HepG2 (cell line): ENCODE measurements around the gene TTBK1. TPM values are rescaled to one million over a fixed set of nuclear protein-coding genes. Genes with fewer than 3 reads are reported as not detected.

Experiments used
- ATAD3A ChIP-seq: sonication (generic); formaldehyde crosslinking; IDR thresholded peaks from 2 replicates; pipeline ENCODE4 v1.4.0; 2020; ENCODE audit warnings: missing genetic modification reagents
- ATF4 ChIP-seq, 2 experiments: fragments of 450-650 bp in 1 of 2; sonication (generic) in 1 of 2; formaldehyde crosslinking; IDR thresholded peaks; 2 replicates each; pipeline versions ENCODE4 v1.5.0 to v1.8.0; 2020 to 2022; ENCODE audit warnings: mild to moderate bottlenecking in 1 of 2, missing genetic modification reagents in 1 of 2
- DMAP1 ChIP-seq: IDR thresholded peaks from 2 replicates; pipeline ENCODE4 v1.6.1; 2016
- HNRNPL ChIP-seq: fragments of 200-400 bp; formaldehyde crosslinking; IDR thresholded peaks from 2 replicates; pipeline ENCODE4 v1.6.1; 2017; ENCODE audit warnings: mild to moderate bottlenecking, low read depth, low read length
- HNRNPUL1 ChIP-seq: fragments of 200-400 bp; formaldehyde crosslinking; IDR thresholded peaks from 2 replicates; pipeline ENCODE4 v1.6.1; 2017; ENCODE audit warnings: low read depth, mild to moderate bottlenecking, low read length, moderate library complexity
- KLF16 ChIP-seq, 2 experiments: sonication (generic) in 1 of 2; formaldehyde crosslinking in 1 of 2; IDR thresholded peaks; 2 replicates each; pipeline versions ENCODE4 v1.6.1 to v1.8.0; 2016 to 2023; ENCODE audit warnings: missing genetic modification reagents in 2 of 2, missing compliant biosample characterization in 1 of 2
- MBD4 ChIP-seq: IDR thresholded peaks from 2 replicates; pipeline ENCODE4 v1.6.1; 2012; ENCODE audit warnings: low read length, inconsistent platforms, borderline replicate concordance
- MED8 ChIP-seq: sonication (generic); formaldehyde crosslinking; IDR thresholded peaks from 2 replicates; pipeline ENCODE4 v1.8.1; 2023; ENCODE audit warnings: mild to moderate bottlenecking, missing genetic modification reagents; ENCODE audit not compliant: insufficient replicate concordance
- PTBP1 ChIP-seq: fragments of 200-400 bp; formaldehyde crosslinking; IDR thresholded peaks from 2 replicates; pipeline ENCODE4 v1.6.1; 2018; ENCODE audit warnings: low read length, low read depth; ENCODE audit not compliant: poor library complexity, severe bottlenecking
- RBM22 ChIP-seq: fragments of 200-400 bp; formaldehyde crosslinking; optimal IDR thresholded peaks from 2 replicates; pipeline ENCODE3; 2017; ENCODE audit warnings: mild to moderate bottlenecking, low read length, moderate library complexity
- SAP130 ChIP-seq: IDR thresholded peaks from 2 replicates; pipeline ENCODE4 v1.6.1; 2016; ENCODE audit warnings: low read depth
- SMARCC2 ChIP-seq: fragments of 450-650 bp; IDR thresholded peaks from 2 replicates; pipeline ENCODE4 v1.6.1; 2017; ENCODE audit warnings: antibody characterized with exemption, mild to moderate bottlenecking
- SUZ12 ChIP-seq: fragments of 150-350 bp; IDR thresholded peaks from 2 replicates; pipeline ENCODE4 v1.6.1; 2014; ENCODE audit warnings: low read depth, low read length
- TCF7 ChIP-seq: sonication (generic); IDR thresholded peaks from 2 replicates; pipeline ENCODE4 v1.6.1; 2016; ENCODE audit warnings: antibody characterized with exemption, low read depth
- TRIM22 ChIP-seq: fragments of 450-650 bp; IDR thresholded peaks from 2 replicates; pipeline ENCODE4 v1.6.1; 2017
- ZNF142 ChIP-seq: sonication (generic); formaldehyde crosslinking; IDR thresholded peaks from 2 replicates; pipeline ENCODE4 v1.4.0; 2020; ENCODE audit warnings: missing genetic modification reagents
- ZNF281 ChIP-seq: sonication (generic); formaldehyde crosslinking; IDR thresholded peaks from 2 replicates; pipeline ENCODE4 v1.4.0; 2020; ENCODE audit warnings: missing genetic modification reagents, borderline replicate concordance
- ZNF343 ChIP-seq: sonication (generic); formaldehyde crosslinking; IDR thresholded peaks from 2 replicates; pipeline ENCODE4 v1.4.0; 2020; ENCODE audit warnings: mild to moderate bottlenecking, missing genetic modification reagents
- ZNF546 ChIP-seq: sonication (generic); formaldehyde crosslinking; conservative IDR thresholded peaks from 2 replicates; pipeline ENCODE4 v1.8.1; 2023; ENCODE audit warnings: mild to moderate bottlenecking, missing genetic modification reagents
- ZNF549 ChIP-seq: sonication (generic); formaldehyde crosslinking; IDR thresholded peaks from 2 replicates; pipeline ENCODE4 v1.5.0; 2020; ENCODE audit warnings: missing genetic modification reagents
- ZNF644 ChIP-seq: IDR thresholded peaks from 2 replicates; pipeline ENCODE4 v1.6.1; 2016; ENCODE audit warnings: low read depth
- ZSCAN21 ChIP-seq: sonication (generic); formaldehyde crosslinking; IDR thresholded peaks from 2 replicates; pipeline ENCODE4 v1.8.0; 2022; ENCODE audit warnings: mild to moderate bottlenecking, missing genetic modification reagents, moderate library complexity, borderline replicate concordance
- polyA plus RNA-seq, 8 experiments: library from polyadenylated mRNA; depleted of rRNA in 3 of 8; stranded (reverse) in 7 of 8; unstranded in 1 of 8; fragments of >200 nt; fragmentation: Illumina TruSeq in 4 of 8; extraction: Trizol in 4 of 8; gene quantifications; 2 replicates each; pipeline versions ENCODE4 v1.2.1 to v1.2.3, GENCODE V29; 2011 to 2016; ENCODE audit warnings: low read depth in 4 of 8, missing spikeins in 1 of 8, mixed read lengths in 1 of 8; ENCODE audit not compliant: insufficient read depth in 1 of 8
- total RNA-seq, 5 experiments: library from RNA; depleted of rRNA; stranded (reverse); fragments of >200 nt; fragmentation: Illumina TruSeq; extraction: Trizol; gene quantifications; 2 replicates each; pipeline ENCODE4 v1.2.3, GENCODE V29; 2016; ENCODE audit warnings: low read depth in 1 of 5

The TTBK1 gene
- total and polyA plus RNA-seq, 2 of the 13 experiments (the other 11 are each of a cell fraction or from before 2014, with no cell fraction given), result 0.24 to 0.33 TPM

GRCh38 chr6:43265564-43265963 lies 22.3 kb downstream of the TTBK1 start (continued):
- TF ChIP-seq ZSCAN21 (CRISPR knock-in tag) (peak; percentile 62; the same call in 1 of the 2 replicates), SAP130 (CRISPR knock-in tag) (peak; percentile 53; the same call in 1 of the 2 replicates), MED8 (no peak), ZNF549 (no peak), KLF16 (CRISPR knock-in tag; IDR thresholded peaks at IDR 0.05) (peak in 1 of 2 experiments; percentile 33; a peak in 1 of 4 replicates), ZNF644 (CRISPR knock-in tag) (no peak), RBM22 (no peak), TRIM22 (no peak), HNRNPL (no peak), ATF4 (CRISPR knock-in tag; IDR thresholded peaks at IDR 0.05) (no peak), SMARCC2 (no peak), ZNF343 (CRISPR knock-in tag) (0 out of 2 replicates have a peak, but pooled peaks have one; percentile 55), MBD4 (no peak), TCF7 (no peak), ZNF546 (no peak), SUZ12 (no peak), ZNF281 (CRISPR knock-in tag) (peak; percentile 25; the same call in 1 of the 2 replicates), PTBP1 (no peak), HNRNPUL1 (no peak), DMAP1 (CRISPR knock-in tag) (no peak), ATAD3A (CRISPR knock-in tag) (no peak), ZNF142 (CRISPR knock-in tag) (no peak)
